Measurements from ENCODE around the gene SCRN1.
A peak's percentile ranks its signal among the peaks of the same experiment; 100 is the strongest.

Gene SCRN1

GRCh38 chr7:29989257-29989995 lies at the start of gene SCRN1:
TSS of gene SCRN1 (minus strand) at chr7:29989801. CDS start at chr7:29969067, 20,734 bp downstream.
- no peak for DNase-seq (ENCODE audit: low read depth in 3 of 3)

DNA sequence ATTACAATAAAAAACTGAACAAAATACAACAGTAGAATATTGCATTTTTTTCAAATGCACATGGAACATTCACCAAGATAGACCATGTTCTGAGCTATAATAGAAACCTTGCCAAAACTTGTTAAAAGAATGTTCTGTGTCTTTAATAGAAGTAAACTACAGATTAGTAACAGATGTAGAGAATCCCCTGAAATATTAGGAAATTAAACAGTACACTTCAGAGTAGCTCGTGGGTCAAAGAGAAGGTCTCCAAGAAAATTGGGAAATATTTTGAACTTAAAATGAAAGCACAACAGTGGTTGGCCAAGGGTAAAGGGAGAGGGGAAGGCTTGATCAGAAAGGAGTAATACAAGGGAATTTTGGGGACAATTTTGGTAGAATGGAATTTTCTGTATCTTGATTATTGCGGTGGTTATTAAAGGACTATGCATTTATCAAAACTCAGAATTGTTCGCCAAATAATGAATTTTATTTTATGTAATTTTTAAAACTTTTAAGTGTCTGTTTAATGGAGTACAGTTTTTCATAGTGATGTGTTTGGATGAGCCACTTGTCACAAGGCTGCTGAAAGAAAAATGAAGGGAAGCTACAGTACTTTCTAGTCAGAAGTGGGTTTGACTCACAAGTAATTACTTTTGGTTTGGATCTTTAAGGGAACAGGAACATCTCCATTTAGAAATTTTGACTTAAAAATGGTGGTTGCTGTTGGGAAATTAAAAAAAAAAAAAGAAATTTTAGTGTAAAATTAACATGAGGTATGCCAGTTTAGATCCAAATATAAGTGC lies 48.8 kb upstream of the SCRN1 start:
- DNase-seq (ENCODE audit: low read depth in 3 of 3) = no peak

DNA sequence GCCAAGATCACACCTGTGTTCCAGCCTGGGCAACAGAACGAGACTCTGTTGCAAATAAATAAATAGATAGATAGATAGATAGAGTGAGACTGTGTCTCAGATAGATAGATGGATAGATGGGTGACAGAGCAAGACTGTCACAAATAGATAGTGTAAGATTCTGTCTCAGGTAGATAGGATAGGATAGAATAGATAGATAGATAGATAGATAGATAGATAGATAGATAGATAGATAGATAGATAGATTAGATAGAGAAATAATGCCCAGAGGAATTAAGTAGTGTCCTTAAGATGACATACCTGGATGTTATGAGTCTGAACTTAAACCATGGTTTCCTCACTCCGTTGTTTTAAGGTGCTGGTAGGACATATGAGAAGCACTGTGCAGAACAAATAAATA lies 46.6 kb upstream of the SCRN1 start:
- DNase-seq (ENCODE audit: low read depth in 3 of 3) = no peak

- no peak for DNase-seq (ENCODE audit: low read depth in 3 of 3)
Measured at GRCh38 chr7:30034501-30034900, 44.9 kb upstream of the SCRN1 start.

GRCh38 chr7:30032310-30033125 lies 42.9 kb upstream of the SCRN1 start:
- no peak for DNase-seq (ENCODE audit: low read depth in 3 of 3)

DNA sequence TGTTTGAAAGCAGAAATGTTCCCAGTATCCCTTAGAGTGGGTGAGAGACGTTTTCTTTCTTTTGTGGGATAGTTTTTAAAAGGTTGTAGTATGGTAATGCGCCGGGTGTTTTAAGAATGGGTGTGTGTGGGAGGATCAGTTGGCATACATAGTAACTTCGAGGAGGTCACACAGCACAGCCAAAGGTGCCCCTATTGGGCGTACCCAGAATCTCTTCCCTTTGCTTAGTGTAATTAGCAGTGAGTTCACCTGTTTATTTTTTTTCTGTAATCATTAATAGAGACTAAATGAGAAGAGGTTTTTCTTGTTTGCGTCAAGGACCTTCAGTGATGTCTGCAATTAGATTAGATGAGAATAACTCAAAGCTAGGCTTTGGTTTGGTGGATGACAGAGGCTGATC lies 40.1 kb upstream of the SCRN1 start:
- peak in 1 of 3 experiments; percentile 6 for DNase-seq (ENCODE audit: low read depth in 3 of 3)

DNA sequence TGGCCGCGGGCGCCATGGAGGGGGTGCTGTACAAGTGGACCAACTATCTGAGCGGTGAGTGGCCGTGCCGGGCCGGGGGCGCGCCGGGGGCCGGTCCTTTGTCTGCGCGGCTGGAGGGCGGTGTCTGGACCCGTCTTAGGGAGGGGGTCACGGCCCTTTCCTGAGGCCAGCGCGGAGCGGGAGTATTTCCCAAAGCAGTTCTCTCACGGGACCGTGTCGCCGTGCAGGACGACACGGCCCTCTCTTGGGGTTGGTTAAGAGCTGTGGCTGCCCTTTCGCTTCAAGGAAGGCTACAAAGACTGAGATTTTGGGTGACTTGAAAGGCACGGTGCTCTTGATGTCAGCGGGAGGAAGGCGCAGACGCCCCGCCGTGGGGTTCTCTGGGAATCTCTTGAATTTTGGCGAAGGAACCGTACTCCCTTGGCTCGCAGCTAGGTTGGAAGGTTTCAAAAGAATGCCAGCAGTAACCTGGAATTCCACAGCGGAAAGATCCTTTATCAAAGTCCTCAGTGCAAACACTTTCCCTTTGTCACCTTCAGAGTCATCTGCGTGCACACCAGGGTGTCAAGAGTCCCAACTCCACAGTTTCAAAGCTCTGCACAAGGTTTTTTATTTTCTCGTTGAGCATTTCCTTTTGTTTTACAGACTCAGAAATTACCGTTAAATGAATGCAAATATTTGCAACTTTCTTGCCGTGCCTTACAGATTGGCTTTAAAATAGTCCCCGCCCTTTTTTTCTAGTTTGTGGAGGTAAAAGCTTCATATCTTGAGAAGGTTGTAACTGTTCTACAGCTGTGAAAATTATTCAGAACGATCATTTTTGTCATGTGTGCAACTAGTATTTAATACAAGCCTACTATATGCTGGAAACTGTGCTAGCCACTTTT lies 39.4 kb upstream of the SCRN1 start:
- peak in 1 of 3 experiments; percentile 16 for DNase-seq (ENCODE audit: low read depth in 3 of 3)

DNA sequence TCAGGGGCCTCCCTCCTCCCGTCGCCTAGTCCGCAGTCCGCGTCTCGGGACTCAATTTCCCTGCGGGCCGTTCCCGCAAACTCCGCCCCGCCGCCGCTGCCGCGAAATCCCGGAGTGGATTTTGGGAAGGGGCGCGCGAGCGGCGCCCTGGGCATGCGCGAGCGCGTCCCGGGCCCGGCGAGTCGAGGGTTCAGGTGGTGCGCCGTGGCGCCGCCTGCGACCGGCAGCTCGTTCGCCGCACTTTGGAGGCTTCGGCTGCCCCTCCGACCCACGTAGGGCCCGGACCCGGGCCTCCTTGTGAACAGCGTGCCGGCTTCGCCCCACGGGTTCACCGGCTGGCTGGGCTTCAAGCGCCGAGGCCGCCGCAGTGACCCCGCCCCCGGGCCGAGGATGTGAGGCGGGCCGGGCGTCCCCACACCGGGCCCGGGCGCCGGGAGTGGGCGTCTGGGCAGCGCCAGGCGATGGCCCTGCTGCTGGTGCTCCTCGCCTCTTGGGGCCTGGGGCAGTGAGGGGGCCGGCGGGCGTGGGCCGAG lies 38.7 kb upstream of the SCRN1 start, which contains the start of gene PLEKHA8:
PLEKHA8 (plus strand) TSS at position 197 of the 533 bp plus-strand sequence. CDS start 351 bp downstream, outside the sequence.
- DNase-seq (ENCODE audit: low read depth in 3 of 3) = peak; percentile 74 to 85 (median 83)

- DNase-seq (ENCODE audit: low read depth in 3 of 3) = no peak
Measured at GRCh38 chr7:30027740-30028215, 38.2 kb upstream of the SCRN1 start.

DNA sequence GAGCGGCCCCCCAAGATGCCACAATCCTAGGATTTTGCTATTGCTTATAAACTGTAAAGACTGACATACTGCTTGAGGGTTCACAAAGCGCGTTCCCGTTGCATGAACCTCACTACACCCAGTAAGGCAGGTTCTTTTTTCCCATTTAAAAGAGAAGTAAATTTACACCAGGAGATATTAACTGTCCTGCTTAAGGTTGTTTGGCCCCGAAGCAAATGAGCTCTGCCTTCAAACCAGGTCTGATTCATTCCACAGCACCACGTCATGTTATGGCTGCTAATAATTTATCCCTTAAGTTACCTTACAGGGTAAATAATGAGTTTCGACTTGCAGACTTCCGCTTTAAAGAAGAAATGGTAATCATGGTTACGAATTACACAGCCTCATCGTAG lies 37.5 kb upstream of the SCRN1 start:
- peak in 1 of 3 experiments; percentile 3 for DNase-seq (ENCODE audit: low read depth in 3 of 3)

GRCh38 chr7:30026229-30027064 lies 36.8 kb upstream of the SCRN1 start, which contains the start of gene FKBP14:
TSS of gene FKBP14 (minus strand) at chr7:30026702. CDS start at chr7:30026508, 194 bp downstream.
- DNase-seq (ENCODE audit: low read depth in 3 of 3) = peak; percentile 68 to 81 (median 79)

GRCh38 chr7:30023524-30023923 lies 33.9 kb upstream of the SCRN1 start:
- no peak for DNase-seq (ENCODE audit: low read depth in 3 of 3)

DNA sequence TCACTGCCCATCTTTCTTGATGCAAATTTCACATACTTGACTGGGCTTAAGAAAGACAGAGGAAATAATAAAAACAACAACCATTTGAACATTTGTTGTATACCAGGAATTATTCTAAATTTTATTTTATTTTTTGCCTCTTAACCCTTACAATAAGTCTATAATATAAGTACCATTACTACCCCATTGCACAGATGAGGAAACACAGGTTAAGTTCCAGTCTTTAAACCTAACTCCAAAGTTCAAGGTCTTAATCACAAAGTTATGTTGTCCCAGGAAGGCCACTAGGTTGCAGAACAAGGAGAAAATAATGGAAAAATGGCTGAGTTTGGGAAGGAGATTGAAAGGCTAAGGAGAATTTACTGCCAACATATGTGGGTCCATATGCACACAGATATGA lies 33.4 kb upstream of the SCRN1 start:
- no peak for DNase-seq (ENCODE audit: low read depth in 3 of 3)

GRCh38 chr7:30020535-30020934 lies 30.9 kb upstream of the SCRN1 start:
- DNase-seq (ENCODE audit: low read depth in 3 of 3) = no peak

DNA sequence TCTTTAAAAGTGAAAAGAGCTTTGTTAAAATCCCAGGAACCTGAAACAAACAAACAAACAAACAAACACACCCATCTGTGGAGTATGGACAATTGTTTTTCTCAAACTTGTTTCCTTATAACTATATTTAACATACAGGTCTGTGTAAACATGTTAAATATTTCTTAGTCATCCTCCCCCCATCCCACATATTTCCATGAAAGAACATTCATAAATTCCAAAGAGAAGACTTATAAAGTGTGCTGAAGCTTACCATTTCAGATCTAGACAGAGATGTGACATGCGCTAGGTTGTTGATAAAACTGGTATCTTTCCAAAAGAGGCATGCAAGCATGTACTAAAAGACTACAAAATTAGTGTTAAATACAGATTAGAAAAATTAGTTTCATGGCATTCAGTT lies 30.4 kb upstream of the SCRN1 start:
- no peak for DNase-seq (ENCODE audit: low read depth in 3 of 3)

DNA sequence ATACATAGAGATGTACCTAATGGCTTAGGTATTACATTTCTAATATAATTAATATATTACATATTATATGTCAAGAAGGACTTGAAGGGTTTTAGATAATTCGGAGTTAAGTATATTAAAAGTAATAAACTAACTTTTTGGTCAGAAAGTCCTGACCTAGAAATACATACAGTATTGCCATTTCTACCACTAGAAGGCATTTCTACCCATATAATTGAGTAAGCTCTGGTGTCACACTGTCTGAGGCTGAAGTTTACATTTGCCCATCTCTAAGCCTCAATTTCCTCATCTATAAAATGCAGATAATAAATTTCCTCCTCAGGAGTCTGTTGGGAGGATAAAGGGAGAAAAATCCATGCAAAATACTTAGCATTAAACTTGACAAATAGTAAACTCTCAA lies 29.8 kb upstream of the SCRN1 start:
- no peak for DNase-seq (ENCODE audit: low read depth in 3 of 3)

DNA sequence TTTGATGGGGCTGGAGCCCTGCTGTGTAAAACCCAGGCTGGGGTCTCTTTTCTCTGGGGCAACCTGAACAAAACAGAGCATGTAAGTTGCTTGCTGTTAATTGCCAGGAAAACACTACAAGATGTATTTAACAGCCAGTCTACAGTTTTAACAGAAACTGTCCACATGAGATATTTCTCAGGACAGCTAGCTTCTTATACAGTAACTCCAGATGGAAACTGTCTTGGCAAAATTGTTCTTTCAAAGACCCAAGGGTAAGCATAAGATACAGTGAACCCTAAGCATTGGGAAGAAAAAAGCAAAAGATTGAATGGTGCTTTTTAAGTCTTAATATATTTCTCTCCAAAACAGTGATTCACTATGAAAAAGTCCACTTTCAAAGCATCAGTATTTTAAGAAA lies 28.9 kb upstream of the SCRN1 start:
- DNase-seq (ENCODE audit: low read depth in 3 of 3) = no peak

DNA sequence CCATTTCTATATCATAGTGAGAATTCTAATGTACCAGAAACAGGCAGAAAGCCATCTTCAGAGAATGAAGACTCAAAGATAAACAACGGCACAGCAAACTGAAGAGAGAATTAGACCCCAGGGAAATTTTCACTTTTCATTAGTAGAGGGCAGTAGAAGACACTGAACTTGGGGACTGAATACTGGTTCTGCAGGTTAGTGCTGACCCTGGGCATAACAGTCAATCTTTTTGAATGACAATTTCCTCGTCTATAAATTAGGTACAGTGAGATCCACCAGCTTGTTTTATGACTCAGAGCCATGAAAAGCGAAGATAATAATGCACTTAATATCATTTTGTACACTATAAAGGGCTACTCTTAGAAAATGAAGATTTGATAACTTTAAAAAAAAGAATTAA lies 23.2 kb upstream of the SCRN1 start:
- no peak for DNase-seq (ENCODE audit: low read depth in 3 of 3)

- no peak for DNase-seq (ENCODE audit: low read depth in 3 of 3)
Measured at GRCh38 chr7:30010021-30010420, 20.4 kb upstream of the SCRN1 start.

DNA sequence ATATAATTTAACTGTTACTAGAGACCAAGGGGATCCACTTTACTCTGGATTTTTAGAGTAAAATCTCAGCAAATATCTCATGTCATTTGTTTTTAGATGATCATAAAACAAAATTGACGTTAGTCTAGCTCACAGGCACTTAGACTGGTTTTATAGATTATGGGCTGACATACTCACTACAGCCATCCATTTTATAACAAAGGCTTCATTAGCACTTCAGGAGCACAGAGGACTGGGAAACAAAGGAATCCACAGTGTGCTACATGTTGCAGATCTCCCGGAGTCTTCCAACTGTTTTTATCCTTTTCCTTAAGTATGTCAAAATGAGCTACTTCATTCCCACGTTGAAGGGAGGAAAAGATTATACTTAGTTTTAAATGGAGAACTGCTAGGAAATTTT lies 15.9 kb upstream of the SCRN1 start:
- DNase-seq (ENCODE audit: low read depth in 3 of 3) = no peak
